ENCODE data around the gene HS6ST3. TPM values are rescaled to one million over a fixed set of nuclear protein-coding genes. Genes with fewer than 3 reads are reported as not detected.
"Not testable (repeated sequence)": the region's sequence is repeated elsewhere in the genome, so short reads cannot be mapped to it uniquely, and the experiment has no call there.

HS6ST3 gene
- total RNA-seq, 1 donor from 2014 or later: 1.4 TPM

DNA sequence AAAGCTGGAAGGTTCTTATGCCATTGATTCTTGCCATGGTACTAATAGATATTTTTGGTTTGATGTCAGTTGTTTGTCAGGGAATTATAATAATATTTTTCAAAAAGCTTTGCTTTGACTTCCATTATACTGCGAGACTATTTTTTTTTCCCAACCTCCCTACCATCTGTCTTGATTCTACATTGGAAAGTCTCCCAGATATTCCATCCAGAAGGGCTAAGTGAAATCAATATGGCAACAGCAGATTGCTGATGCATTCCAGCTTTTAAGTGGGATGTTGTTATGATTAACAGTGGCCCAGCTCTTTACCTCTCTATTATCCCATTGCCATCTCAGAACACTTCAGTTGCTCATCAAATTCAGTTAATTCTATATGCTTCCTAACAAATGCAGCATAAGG, 657.0 kb downstream of the HS6ST3 start:
- DNase-seq (ENCODE audit: low spot score): no peak
- intact Hi-C loops (cut with DNase I): no loop called here

DNA sequence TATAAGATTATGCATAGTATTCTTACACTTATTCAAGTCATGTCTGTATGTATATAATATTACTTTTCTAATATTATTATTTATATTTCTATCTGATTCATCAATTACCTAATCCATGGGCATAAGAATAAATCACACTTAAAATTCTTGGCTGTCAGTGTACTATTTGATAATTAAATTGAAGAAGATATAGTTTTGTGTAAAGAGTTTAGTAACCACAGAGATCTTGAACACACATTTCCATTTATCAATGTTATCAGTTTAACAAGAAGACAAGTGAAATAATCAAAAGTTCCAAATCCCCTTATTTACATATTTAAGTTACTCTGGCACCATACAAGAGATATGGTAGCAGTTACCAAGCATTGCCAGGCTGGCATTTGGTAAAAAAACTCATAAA, 659.9 kb downstream of the HS6ST3 start:
- intact Hi-C loops (cut with DNase I): no loop called here
- DNase-seq (ENCODE audit: low spot score): no peak

DNA sequence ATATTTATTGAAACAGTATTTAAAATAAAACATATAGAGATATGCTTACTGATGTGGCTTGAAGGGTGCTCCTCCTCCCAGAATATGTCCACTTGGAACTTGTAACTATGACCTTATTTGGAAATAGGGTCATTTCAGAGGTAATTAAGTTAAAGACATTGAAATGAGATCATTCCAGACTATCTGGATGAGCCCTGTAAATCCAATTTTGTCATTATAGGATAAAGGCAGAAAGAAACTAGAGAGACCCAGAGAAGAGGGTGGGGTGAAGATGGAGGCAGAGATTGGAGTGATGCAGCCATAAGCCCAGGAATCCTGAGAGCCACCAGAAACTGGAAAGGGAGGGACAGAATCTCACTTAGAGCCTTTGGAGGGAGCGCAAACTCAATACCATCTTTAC, 661.2 kb downstream of the HS6ST3 start:
- intact Hi-C loops (cut with DNase I): no loop called here
- no peak for DNase-seq (ENCODE audit: low spot score)

GRCh38 chr13:96762876-96763275, 673.0 kb downstream of the HS6ST3 start:
- intact Hi-C loops (cut with DNase I): no loop called here
- no peak for DNase-seq (ENCODE audit: low spot score)

DNA sequence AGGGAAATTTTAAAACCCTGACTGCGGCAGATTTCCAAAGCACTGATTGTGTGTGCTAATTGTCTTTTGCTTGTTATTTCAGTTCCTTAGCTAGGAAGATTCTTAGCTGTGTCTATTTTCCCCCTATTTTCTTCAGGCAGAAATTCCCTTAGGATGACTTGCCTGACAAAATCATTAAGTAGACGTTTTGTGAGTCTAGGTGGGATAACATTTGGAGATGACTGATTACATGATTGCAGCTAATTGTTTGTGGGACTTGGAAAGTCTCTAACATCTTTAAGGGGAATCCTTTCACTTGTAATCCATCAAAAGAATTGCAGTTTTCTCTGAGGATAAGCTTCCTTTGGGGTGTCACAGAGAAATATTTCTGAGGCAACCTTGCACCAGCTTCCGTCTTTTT, 676.4 kb downstream of the HS6ST3 start:
- intact Hi-C loops (cut with DNase I): no loop called here
- no peak for DNase-seq (ENCODE audit: low spot score)

DNA sequence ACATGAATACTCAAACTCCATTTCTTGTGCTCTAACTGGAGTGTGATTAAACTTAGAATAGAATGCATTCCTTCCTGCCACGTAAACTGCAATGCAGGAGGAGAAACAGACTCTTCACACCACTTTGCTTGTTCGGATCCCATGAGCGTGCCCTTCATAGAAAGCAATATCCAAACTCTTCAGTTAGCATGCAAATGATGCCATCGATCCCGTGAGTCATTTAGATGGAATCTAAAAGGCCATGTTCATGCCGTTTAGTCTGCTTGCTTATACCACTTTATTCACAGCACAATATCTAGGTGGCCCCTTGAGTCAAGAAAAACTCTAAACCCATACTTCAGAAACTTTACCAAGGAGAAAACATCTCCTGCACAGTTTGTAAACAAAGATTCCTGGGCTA, 678.6 kb downstream of the HS6ST3 start:
- DNase-seq (ENCODE audit: low spot score): no peak

DNA sequence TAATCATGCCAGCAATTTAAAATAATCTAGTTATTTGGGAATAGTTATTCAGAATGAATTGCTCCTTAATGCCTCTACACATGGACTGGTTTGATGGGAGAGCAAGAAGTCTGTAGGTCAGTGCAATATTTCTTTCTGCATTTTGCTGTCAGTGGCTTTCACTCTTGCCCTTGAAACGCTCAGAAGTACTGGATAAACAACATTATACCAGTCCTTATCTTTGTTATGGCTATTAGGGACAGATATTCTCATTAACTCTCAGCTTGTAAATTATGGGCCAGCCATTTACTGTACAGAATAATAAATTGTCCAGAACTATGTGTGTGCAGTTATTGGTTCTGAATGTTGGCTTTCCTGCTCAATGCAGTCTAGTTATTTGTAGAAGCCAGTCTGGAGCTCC, 680.0 kb downstream of the HS6ST3 start:
- no peak for DNase-seq (ENCODE audit: low spot score)
- intact Hi-C loops (cut with DNase I): no loop called here

More for the DNA sequence above, 678.6 kb downstream of the HS6ST3 start:
- intact Hi-C loops (cut with DNase I): no loop called here

GRCh38 chr13:96771486-96772367, 681.8 kb downstream of the HS6ST3 start:
- DNase-seq (ENCODE audit: low spot score): no peak
- intact Hi-C loops (cut with DNase I): no loop called here

- DNase-seq (ENCODE audit: low spot score): no peak
- intact Hi-C loops (cut with DNase I): no loop called here
Measured at GRCh38 chr13:96772426-96772825, 682.5 kb downstream of the HS6ST3 start.

GRCh38 chr13:96778302-96778701, 688.4 kb downstream of the HS6ST3 start:
- DNase-seq (ENCODE audit: low spot score); intact Hi-C loops (cut with DNase I): not testable (repeated sequence)

GRCh38 chr13:96779691-96780090, 689.8 kb downstream of the HS6ST3 start:
- no peak for DNase-seq (ENCODE audit: low spot score)
- intact Hi-C loops (cut with DNase I): no loop called here

DNA sequence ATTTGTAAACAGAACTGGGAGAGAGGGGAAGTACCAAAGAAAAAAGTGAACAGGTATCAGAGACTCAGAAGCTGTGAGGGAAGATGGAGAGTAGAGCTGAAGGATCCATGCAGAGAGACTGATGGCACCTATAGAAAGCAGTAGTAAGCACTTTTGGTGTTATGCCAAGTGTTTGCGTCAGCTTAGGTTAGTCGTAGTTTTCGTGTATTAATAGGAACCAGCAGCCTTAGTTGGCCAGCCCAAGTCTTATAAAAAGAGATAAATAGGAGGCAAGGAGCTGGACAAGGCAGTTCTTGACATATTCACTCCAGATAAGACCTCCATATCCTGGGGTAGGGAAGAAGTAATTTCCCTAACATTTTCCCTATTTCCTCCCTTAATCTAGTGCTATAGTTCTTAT, 690.2 kb downstream of the HS6ST3 start:
- intact Hi-C loops (cut with DNase I): no loop called here
- DNase-seq (ENCODE audit: low spot score): no peak

DNA sequence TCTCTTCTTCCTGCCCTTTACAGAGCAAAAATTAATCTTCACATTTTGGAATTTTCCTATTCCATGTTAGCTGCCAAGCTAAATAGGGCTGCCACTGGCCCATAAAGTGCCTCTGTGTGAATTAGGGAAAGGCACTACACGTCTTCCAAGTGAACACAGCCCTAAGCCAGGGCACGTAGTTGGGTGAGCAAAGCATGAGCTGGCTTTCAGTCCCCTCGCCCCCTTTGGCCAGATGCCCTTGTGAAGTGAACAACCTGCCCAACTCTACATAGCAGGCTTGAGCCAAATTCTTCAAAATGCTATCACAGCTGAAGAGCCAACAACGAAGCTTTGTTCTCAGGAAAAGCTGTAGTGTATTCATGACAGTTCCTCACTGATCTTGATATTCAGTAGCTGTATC, 691.2 kb downstream of the HS6ST3 start:
- intact Hi-C loops (cut with DNase I): no loop called here

GRCh38 chr13:96782186-96782585, 692.3 kb downstream of the HS6ST3 start:
- no peak for DNase-seq (ENCODE audit: low spot score)
- intact Hi-C loops (cut with DNase I): no loop called here

More for the DNA sequence above, 691.2 kb downstream of the HS6ST3 start:
- no peak for DNase-seq (ENCODE audit: low spot score)

GRCh38 chr13:96783057-96783456, 693.1 kb downstream of the HS6ST3 start:
- intact Hi-C loops (cut with DNase I): no loop called here
- no peak for DNase-seq (ENCODE audit: low spot score)

- DNase-seq (ENCODE audit: low spot score): no peak
Measured at GRCh38 chr13:96783511-96783910, 693.6 kb downstream of the HS6ST3 start.

DNA sequence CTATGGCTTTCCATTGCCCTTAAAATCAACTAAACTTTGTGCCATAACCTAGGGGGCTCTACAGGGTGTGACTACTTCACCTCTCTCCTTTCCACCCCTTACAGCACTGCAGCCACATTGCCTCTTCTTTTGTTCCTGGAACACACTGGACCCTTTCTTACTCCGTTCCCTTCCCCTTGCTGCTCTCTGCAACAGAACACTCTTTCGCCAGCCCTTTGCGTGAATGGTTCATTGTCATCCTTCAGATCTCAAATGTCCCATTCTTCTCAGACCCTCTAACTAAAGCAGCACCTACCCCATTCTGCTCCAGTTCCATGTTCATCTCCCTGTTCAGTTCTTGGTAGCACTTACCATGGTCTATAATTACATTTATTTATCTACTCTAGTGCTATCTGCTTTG, 696.1 kb downstream of the HS6ST3 start:
- no peak for DNase-seq (ENCODE audit: low spot score)
- intact Hi-C loops (cut with DNase I): no loop called here

More at GRCh38 chr13:96783511-96783910, 693.6 kb downstream of the HS6ST3 start:
- intact Hi-C loops (cut with DNase I): no loop called here

GRCh38 chr13:96792188-96792587, 702.3 kb downstream of the HS6ST3 start:
- intact Hi-C loops (cut with DNase I): no loop called here
- no peak for DNase-seq (ENCODE audit: low spot score)

DNA sequence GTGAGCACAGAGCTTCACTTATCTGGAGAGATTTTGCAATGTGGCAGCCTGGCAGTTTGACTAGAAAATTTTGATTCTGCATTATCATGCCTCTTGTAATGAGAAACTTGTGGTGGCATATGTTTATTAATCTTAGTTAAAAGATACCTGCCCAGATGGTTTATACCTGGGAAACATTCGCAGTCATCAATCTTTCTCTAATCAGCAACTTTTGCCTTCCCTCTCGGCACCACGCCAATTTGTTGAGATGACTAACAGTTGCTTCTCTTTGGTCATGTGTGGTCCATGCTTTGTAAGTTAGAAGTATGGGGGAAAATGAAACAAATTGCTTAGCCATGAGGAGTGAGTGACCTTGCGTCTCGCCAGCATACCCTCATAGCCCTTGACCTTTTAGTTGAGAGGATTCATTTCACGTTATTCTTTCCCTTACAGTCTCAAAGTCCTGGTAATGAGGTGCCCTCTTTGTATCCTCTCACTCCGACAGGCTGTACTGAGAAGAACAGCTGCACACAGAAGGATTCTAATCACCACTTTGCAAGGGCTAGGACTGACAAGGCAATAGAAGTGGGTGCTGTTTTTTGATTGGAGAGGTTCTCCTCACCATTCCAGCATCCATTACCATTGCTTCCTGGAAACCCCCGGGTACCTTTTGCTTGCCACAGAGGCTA, 703.0 kb downstream of the HS6ST3 start:
- intact Hi-C loops (cut with DNase I): no loop called here
- DNase-seq (ENCODE audit: low spot score): no peak

DNA sequence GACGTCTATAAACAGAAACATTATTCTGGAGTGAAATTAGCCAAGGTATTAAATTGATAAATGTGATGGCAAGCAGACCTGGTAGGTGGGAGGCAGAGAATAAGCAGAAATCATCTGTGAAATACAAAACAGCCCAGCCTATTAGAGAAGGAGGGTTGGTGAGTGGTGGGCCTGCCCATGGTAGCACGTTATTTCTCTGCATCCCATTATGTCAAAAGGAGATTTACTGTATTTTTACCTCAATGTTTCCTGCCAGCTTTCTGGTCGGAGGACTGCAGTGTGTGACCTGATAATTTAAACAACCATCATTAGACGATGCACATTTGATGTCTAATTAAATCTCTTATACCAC, 703.5 kb downstream of the HS6ST3 start:
- intact Hi-C loops (cut with DNase I): no loop called here
- no peak for DNase-seq (ENCODE audit: low spot score)

DNA sequence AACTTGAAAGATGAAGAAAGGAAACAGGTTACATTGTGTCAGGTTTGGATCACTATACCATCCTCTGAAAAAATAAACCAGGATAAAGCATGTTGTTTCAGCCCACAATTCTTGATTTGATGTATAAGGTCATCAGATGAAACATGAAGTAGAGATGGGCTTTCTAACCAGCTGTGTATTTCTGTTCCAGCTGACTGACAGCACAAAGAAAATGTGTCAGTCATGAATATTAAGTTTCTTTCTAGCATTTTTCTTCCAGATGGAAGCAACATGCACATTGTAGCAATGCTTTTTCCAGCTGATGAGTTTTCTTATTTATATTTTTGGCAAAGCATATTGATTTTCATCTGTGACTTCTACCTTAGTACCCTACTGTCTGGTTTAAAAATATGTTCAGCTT, 704.8 kb downstream of the HS6ST3 start:
- intact Hi-C loops (cut with DNase I): no loop called here
- no peak for DNase-seq (ENCODE audit: low spot score)

Measured in cardiac septum (tissue), 1 donor.